Mesenteric fat pad (tissue), 1 donor: Measurements from ENCODE around the gene RFX8. TPM values are rescaled to one million over a fixed set of nuclear protein-coding genes. Genes with fewer than 3 reads are reported as not detected.
"Not testable (repeated sequence)": the region's sequence is repeated elsewhere in the genome, so short reads cannot be mapped to it uniquely, and the experiment has no call there.

ENCODE experiments used
- DNase-seq: peaks from one replicate; pipeline ENCODE4 v3.0.0-alpha.2; 2020; ENCODE audit warnings: low spot score
- total RNA-seq: library from RNA; stranded (reverse); fragmentation: NEBNext Ultra II Directional; extraction: Animal tissue kit (Norgen Biotek cat#: 25700); gene quantifications from one replicate; pipeline ENCODE4 v1.2.1, GENCODE V29; 2021
- donor health status: DM: yes; HTN: yes; CAD: no.

RFX8 gene
- total RNA-seq, 1 donor from 2014 or later: 0.16 TPM

- DNase-seq: no peak
Measured at GRCh38 chr2:101354420-101355311, 120.2 kb downstream of the RFX8 start.

DNA sequence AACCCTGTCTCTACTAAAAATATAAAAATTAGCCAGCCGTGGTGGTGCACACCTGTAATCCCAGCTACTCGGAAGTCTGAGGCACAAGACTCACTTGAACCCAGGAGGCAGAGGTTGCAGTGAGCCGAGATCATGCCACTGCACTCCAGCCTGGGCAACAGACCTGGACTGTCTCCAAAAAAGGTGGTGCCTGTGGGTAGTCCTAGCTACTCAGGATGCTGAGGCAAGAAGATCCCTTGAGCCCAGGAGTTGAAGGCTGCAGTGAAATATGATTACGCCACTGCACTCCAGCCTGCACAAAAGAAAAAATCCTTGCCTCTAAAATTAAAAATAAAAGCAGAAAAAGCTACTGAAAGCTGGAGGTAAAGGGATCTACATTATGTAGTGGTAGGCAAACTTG is 122.3 kb downstream of the RFX8 start:
- not testable (repeated sequence) for DNase-seq

- DNase-seq: no peak
Measured at GRCh38 chr2:101351207-101351606, 123.7 kb downstream of the RFX8 start.

DNA sequence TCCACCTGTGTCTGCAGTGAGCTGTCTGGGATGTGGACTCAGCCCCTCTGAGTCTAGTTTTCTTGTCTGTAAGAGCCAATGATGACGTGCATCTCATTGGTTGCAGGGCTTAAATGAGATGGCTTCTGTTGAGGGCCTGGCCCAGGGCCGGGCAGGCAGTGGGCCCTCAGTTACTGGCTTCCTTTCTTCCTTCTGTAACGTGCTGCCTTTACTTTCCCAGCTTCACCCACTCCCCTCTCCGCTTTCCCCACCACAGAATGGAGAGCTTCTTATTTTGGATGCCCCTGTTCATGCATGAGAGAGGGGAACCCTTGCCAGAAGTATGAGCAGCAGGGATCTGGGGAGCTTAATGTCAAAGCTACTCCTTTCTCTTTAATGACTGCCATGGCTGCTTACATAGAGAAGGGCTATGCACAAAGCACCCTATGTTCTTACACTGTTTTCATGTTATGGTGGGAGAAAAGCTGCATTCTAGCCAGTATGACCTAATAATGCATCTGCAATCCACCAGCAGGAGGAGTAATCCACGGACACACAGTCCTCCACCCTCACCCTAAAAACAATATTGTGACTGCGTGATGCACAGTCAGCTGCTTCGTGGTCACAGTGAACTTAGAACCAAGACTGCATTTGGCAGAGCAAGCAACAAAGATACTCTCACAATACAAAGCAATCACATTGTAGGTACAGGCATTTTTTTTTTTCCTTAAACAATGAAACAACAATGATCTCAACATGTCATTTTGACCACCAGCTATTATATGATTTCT is 124.8 kb downstream of the RFX8 start:
- DNase-seq: no peak

GRCh38 chr2:101348883-101349282 is 126.0 kb downstream of the RFX8 start:
- DNase-seq: no peak

Other genes starting within 250 kb of the RFX8 start
- 28.7 TPM for gene CNOT11, start 222.2 kb downstream of the RFX8 start, total RNA-seq
- gene RNF149, start 166.4 kb downstream of the RFX8 start, total RNA-seq: 105 TPM
- not detected for gene CREG2, start 87.6 kb downstream of the RFX8 start, total RNA-seq
- gene MAP4K4, start 222.6 kb upstream of the RFX8 start, total RNA-seq: 117 TPM